Measurements from ENCODE around the gene HDAC2. TPM values are rescaled to one million over a fixed set of nuclear protein-coding genes. Genes with fewer than 3 reads are reported as not detected.

Gene HDAC2
- total and polyA plus RNA-seq, 2 donors (not counting 1 experiment from before 2014, with no cell fraction given), result 30.8 to 58.3 TPM

- H3K9ac ChIP-seq (ENCODE audit: low read length), result no peak overlapping the region
- H3K9me3 Mint-ChIP-seq (ENCODE audit: insufficient read depth), result no peaks in the 10 kb centered on the region
- ATAC-seq (ENCODE audit: low read depth) (no peak), DNase-seq (no peak)
- H3K4me2 ChIP-seq (replicated peaks; ENCODE audit: low read depth, low read length, poor library complexity, severe bottlenecking), result no peak overlapping the region
- no peaks in the 10 kb centered on the region for H3K9me3 ChIP-seq (ENCODE audit: control extremely low read depth in 1 of 3, control insufficient read depth in 2 of 3, insufficient read depth in 1 of 3, low read length in 2 of 3)
- no peak overlapping the region for H3K4me3 ChIP-seq (ENCODE audit: control extremely low read depth in 1 of 5, extremely low read depth in 1 of 5, insufficient read depth in 1 of 5, low read depth in 2 of 5, low read length in 4 of 5)
- POLR2A ChIA-PET, result no interaction called here
- no peak overlapping the region for H3K27ac ChIP-seq (ENCODE audit: low read length in 2 of 2)
- H3K79me2 ChIP-seq (ENCODE audit: control insufficient read depth, insufficient read depth, low read length), result no peaks in the 10 kb centered on the region
- H3K36me3 ChIP-seq (replicated peaks in 1 of 2; ENCODE audit: control extremely low read depth in 1 of 2, control insufficient read depth in 1 of 2, extremely low read depth in 1 of 2, insufficient read depth in 2 of 2, low read length in 1 of 2), result peaks cover 9 to 52% of the 10 kb centered on the region in 2 experiments
- no peak overlapping the region for H3K4me3 Mint-ChIP-seq
- no peaks in the 10 kb centered on the region for H3K27me3 ChIP-seq (replicated peaks in 1 of 4; ENCODE audit: control extremely low read depth in 1 of 4, control insufficient read depth in 3 of 4, insufficient read depth in 4 of 4, low read length in 3 of 4)
- no peak for TF ChIP-seq CTCF (IDR thresholded peaks at IDR 0.05)
- no peak for TF ChIP-seq EZH2 (IDR thresholded peaks at IDR 0.05; ENCODE audit: borderline replicate concordance, insufficient read depth, low read depth, low read length, poor library complexity, severe bottlenecking)
- H3K27ac Mint-ChIP-seq, result no peak overlapping the region
- H3K4me1 Mint-ChIP-seq, result no peaks in the 10 kb centered on the region
- no peaks in the 10 kb centered on the region for H3K27me3 Mint-ChIP-seq
- intact Hi-C loops (cut with micrococcal nuclease), result no loop called here
- no peak overlapping the region for H2AFZ ChIP-seq (ENCODE audit: insufficient read depth, low read depth, low read length, poor library complexity, severe bottlenecking)
- CTCF ChIA-PET, result interaction anchor here (1.0 to 2.1 kb wide), 2 partner anchors 11 to 44 kb away, joined by 3 to 7 read pairs; no protein-coding TSS in a partner anchor
- no peaks in the 10 kb centered on the region for H3K4me1 ChIP-seq (ENCODE audit: control insufficient read depth in 2 of 2, insufficient read depth in 2 of 2, low read length in 2 of 2)
- H4K20me1 ChIP-seq (ENCODE audit: control insufficient read depth, insufficient read depth, low read length, poor library complexity, severe bottlenecking), result no peaks in the 10 kb centered on the region
Measured at GRCh38 chr6:113953346-113953745, 17.6 kb downstream of the HDAC2 start.

- Histone ChIP-seq H3K4me1 (ENCODE audit: control insufficient read depth in 2 of 2, insufficient read depth in 2 of 2, low read length in 2 of 2) (no peaks in the 10 kb centered on the region), H3K9ac (ENCODE audit: low read length) (no peak overlapping the region), H3K9me3 (ENCODE audit: control extremely low read depth in 1 of 3, control insufficient read depth in 2 of 3, insufficient read depth in 1 of 3, low read length in 2 of 3) (no peaks in the 10 kb centered on the region), H4K20me1 (ENCODE audit: control insufficient read depth, insufficient read depth, low read length, poor library complexity, severe bottlenecking) (no peaks in the 10 kb centered on the region), H2AFZ (ENCODE audit: insufficient read depth, low read depth, low read length, poor library complexity, severe bottlenecking) (no peak overlapping the region), H3K79me2 (ENCODE audit: control insufficient read depth, insufficient read depth, low read length) (no peaks in the 10 kb centered on the region), H3K36me3 (replicated peaks in 1 of 2; ENCODE audit: control extremely low read depth in 1 of 2, control insufficient read depth in 1 of 2, extremely low read depth in 1 of 2, insufficient read depth in 2 of 2, low read length in 1 of 2) (peaks cover 14 to 51% of the 10 kb centered on the region in 2 experiments), H3K4me2 (replicated peaks; ENCODE audit: low read depth, low read length, poor library complexity, severe bottlenecking) (no peak overlapping the region), H3K4me3 (ENCODE audit: control extremely low read depth in 1 of 5, extremely low read depth in 1 of 5, insufficient read depth in 1 of 5, low read depth in 2 of 5, low read length in 4 of 5) (no peak overlapping the region), H3K27me3 (replicated peaks in 1 of 4; ENCODE audit: control extremely low read depth in 1 of 4, control insufficient read depth in 3 of 4, insufficient read depth in 4 of 4, low read length in 3 of 4) (no peaks in the 10 kb centered on the region), H3K27ac (ENCODE audit: low read length in 2 of 2) (no peak overlapping the region)
- ChIA-PET CTCF (no interaction called here), POLR2A (no interaction called here)
- no peaks in the 10 kb centered on the region for H3K9me3 Mint-ChIP-seq (ENCODE audit: insufficient read depth)
- 93% methylated on average over 8 of the region's 8 CpGs for WGBS (ENCODE audit: insufficient coverage)
- no peak for DNase-seq
- no peaks in the 10 kb centered on the region for H3K4me1 Mint-ChIP-seq
- H3K27ac Mint-ChIP-seq, result no peak overlapping the region
- intact Hi-C loops (cut with micrococcal nuclease), result no loop called here
- H3K4me3 Mint-ChIP-seq, result no peak overlapping the region
- no peak for TF ChIP-seq CTCF (IDR thresholded peaks at IDR 0.05)
- TF ChIP-seq EZH2 (IDR thresholded peaks at IDR 0.05; ENCODE audit: borderline replicate concordance, insufficient read depth, low read depth, low read length, poor library complexity, severe bottlenecking), result no peak
- no peaks in the 10 kb centered on the region for H3K27me3 Mint-ChIP-seq
- ATAC-seq (ENCODE audit: low read depth), result no peak
Measured at GRCh38 chr6:113949499-113949898, 21.4 kb downstream of the HDAC2 start.
